ENCODE measurements around the gene FOXO1.

DNA sequence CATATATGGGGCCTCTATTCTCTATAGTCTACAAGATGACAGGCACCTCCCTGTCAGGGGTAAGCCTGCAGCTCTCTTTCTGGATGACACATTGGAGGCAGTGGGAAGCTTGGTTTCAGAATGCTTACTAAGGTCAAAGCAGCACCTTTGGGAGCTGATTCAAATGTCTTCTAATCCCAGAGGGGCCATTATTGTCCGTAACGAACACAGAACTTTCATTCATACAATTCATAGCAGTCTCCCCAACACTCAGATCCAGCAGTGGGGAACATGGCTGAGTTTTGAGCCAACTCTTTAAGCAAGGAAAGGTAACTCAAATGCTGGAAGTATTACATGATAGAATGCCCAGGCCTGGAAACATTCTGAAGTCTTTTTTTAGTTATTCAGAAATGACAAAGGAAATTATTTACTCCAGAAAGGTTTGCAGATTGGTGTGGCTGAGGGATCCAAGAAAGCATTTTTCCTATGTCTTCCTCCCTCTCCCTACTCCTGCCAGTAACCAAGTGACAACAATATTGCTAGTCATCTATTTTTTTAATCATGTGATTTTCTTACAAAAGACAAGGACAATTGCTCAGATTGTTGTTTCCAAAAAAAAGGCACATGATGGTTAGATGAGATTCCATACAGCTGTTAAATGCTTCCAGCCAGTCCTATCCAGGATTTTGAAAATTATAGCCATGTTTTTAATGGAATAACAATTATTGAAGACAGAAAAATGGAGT, 118.7 kb downstream of the FOXO1 start:
- TF ChIP-seq, protein P1, sequence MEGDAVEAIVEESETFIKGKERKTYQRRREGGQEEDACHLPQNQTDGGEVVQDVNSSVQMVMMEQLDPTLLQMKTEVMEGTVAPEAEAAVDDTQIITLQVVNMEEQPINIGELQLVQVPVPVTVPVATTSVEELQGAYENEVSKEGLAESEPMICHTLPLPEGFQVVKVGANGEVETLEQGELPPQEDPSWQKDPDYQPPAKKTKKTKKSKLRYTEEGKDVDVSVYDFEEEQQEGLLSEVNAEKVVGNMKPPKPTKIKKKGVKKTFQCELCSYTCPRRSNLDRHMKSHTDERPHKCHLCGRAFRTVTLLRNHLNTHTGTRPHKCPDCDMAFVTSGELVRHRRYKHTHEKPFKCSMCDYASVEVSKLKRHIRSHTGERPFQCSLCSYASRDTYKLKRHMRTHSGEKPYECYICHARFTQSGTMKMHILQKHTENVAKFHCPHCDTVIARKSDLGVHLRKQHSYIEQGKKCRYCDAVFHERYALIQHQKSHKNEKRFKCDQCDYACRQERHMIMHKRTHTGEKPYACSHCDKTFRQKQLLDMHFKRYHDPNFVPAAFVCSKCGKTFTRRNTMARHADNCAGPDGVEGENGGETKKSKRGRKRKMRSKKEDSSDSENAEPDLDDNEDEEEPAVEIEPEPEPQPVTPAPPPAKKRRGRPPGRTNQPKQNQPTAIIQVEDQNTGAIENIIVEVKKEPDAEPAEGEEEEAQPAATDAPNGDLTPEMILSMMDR (conservative IDR thresholded peaks at IDR 0.05), result no peak
- TF ChIP-seq EZH2 (IDR thresholded peaks at IDR 0.05; ENCODE audit: low read depth), result no peak
